ENCODE measurements around the gene GALNT18. TPM values are rescaled to one million over a fixed set of nuclear protein-coding genes. Genes with fewer than 3 reads are reported as not detected.

The GALNT18 gene
- total RNA-seq, 1 donor = 4.7 TPM

DNA sequence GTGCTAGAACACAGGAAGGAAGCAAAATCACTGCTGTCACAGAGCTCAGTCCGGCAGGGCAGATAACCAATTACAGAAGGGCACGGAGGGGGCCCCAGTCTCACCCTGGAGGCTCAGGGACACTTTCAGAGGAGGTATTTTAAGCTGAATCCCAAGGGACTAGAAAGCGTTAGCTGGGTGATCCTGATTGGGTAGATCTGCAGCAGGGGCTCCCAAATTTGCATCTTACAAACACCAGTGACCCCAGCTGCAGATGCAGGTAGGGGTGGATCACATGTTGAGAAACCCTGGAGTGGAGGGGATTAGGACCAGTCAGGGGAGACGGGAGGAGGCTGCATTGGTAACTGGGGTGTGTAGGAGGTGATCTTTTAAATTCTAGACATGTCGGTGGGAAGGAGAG is 360.2 kb downstream of the GALNT18 start:
- no peaks in the 10 kb centered on the region for H3K79me2 ChIP-seq (ENCODE audit: insufficient read depth, low read length)
- H3K36me3 ChIP-seq (ENCODE audit: insufficient read depth, low read length) = no peaks in the 10 kb centered on the region
- no peaks in the 10 kb centered on the region for H3K4me1 ChIP-seq (ENCODE audit: insufficient read depth, low read length)
- peaks cover 14% of the 10 kb centered on the region for H3K27me3 ChIP-seq (ENCODE audit: insufficient read depth, low read length)
- H2AFZ ChIP-seq (ENCODE audit: low read length) = no peak overlapping the region
- TF ChIP-seq, protein P1, sequence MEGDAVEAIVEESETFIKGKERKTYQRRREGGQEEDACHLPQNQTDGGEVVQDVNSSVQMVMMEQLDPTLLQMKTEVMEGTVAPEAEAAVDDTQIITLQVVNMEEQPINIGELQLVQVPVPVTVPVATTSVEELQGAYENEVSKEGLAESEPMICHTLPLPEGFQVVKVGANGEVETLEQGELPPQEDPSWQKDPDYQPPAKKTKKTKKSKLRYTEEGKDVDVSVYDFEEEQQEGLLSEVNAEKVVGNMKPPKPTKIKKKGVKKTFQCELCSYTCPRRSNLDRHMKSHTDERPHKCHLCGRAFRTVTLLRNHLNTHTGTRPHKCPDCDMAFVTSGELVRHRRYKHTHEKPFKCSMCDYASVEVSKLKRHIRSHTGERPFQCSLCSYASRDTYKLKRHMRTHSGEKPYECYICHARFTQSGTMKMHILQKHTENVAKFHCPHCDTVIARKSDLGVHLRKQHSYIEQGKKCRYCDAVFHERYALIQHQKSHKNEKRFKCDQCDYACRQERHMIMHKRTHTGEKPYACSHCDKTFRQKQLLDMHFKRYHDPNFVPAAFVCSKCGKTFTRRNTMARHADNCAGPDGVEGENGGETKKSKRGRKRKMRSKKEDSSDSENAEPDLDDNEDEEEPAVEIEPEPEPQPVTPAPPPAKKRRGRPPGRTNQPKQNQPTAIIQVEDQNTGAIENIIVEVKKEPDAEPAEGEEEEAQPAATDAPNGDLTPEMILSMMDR (IDR thresholded peaks at IDR 0.05; ENCODE audit: extremely low read depth, low read depth, low read length) = no peak
- H3K4me2 ChIP-seq (ENCODE audit: insufficient read depth, low read length) = no peak overlapping the region
- H4K20me1 ChIP-seq (ENCODE audit: insufficient read depth, low read length) = no peaks in the 10 kb centered on the region
- no peak overlapping the region for H3K4me3 ChIP-seq (ENCODE audit: insufficient read depth, low read length)
- DNase-seq (ENCODE audit: insufficient read length, low spot score, missing footprints) = no peak
- no peaks in the 10 kb centered on the region for H3K9me3 ChIP-seq (ENCODE audit: low read depth, low read length)
- no peak overlapping the region for H3K27ac ChIP-seq (ENCODE audit: low read depth, low read length)

DNA sequence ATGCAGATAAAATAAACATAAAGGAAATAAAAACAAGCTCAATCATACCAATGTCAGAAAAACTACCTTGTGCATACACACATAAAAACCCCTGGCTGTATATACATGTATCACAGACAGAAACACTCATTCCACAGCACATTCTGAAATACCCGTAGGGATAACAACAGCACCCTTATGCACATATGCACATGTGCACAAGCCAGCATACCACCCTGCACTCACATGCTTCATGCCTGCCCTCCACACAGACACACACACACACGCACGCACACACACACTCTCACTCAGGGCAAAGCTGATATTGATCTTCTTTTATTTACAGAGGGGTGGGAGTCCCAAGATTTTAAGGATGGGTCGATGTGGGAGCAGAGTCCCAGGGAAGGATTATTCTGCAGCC is 360.9 kb downstream of the GALNT18 start:
- DNase-seq (ENCODE audit: insufficient read length, low spot score, missing footprints) = no peak
- Histone ChIP-seq H3K4me1 (ENCODE audit: insufficient read depth, low read length) (no peaks in the 10 kb centered on the region), H3K27ac (ENCODE audit: low read depth, low read length) (no peak overlapping the region), H3K27me3 (ENCODE audit: insufficient read depth, low read length) (peaks cover 14% of the 10 kb centered on the region), H3K79me2 (ENCODE audit: insufficient read depth, low read length) (no peaks in the 10 kb centered on the region), H3K9me3 (ENCODE audit: low read depth, low read length) (no peaks in the 10 kb centered on the region), H4K20me1 (ENCODE audit: insufficient read depth, low read length) (no peaks in the 10 kb centered on the region), H3K4me3 (ENCODE audit: insufficient read depth, low read length) (no peak overlapping the region), H3K4me2 (ENCODE audit: insufficient read depth, low read length) (no peak overlapping the region), H3K36me3 (ENCODE audit: insufficient read depth, low read length) (no peaks in the 10 kb centered on the region), H2AFZ (ENCODE audit: low read length) (no peak overlapping the region)
- TF ChIP-seq, protein P1 (IDR thresholded peaks at IDR 0.05; ENCODE audit: extremely low read depth, low read depth, low read length) = no peak

DNA sequence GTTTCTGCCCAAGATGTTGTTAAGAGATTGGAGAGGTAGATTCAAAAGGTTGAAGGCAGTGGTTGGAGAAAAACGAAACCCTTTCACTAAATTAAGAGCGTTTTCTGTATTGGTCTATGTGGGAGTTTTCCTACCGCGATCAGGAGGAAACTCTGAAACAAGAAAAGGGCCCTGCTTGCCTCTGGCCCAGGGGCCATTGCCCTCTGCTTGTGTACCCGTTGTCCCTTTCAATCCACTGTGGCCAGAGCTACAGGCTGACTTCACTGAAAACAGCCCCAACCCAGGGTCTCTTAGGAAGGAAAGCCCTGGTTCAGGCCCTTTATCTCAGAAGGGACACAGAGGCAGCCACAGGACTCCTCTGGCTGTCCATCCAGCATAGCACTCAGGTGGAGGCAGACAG is 367.8 kb downstream of the GALNT18 start:
- Histone ChIP-seq H3K4me2 (ENCODE audit: insufficient read depth, low read length) (no peak overlapping the region), H3K9me3 (ENCODE audit: low read depth, low read length) (no peaks in the 10 kb centered on the region), H3K79me2 (ENCODE audit: insufficient read depth, low read length) (no peaks in the 10 kb centered on the region), H4K20me1 (ENCODE audit: insufficient read depth, low read length) (no peaks in the 10 kb centered on the region), H3K4me1 (ENCODE audit: insufficient read depth, low read length) (no peaks in the 10 kb centered on the region), H3K27ac (ENCODE audit: low read depth, low read length) (no peak overlapping the region), H3K27me3 (ENCODE audit: insufficient read depth, low read length) (peaks cover 18% of the 10 kb centered on the region), H3K4me3 (ENCODE audit: insufficient read depth, low read length) (no peak overlapping the region), H2AFZ (ENCODE audit: low read length) (no peak overlapping the region), H3K36me3 (ENCODE audit: insufficient read depth, low read length) (no peaks in the 10 kb centered on the region)
- TF ChIP-seq, protein P1 (IDR thresholded peaks at IDR 0.05; ENCODE audit: extremely low read depth, low read depth, low read length) = no peak
- no peak for DNase-seq (ENCODE audit: insufficient read length, low spot score, missing footprints)

DNA sequence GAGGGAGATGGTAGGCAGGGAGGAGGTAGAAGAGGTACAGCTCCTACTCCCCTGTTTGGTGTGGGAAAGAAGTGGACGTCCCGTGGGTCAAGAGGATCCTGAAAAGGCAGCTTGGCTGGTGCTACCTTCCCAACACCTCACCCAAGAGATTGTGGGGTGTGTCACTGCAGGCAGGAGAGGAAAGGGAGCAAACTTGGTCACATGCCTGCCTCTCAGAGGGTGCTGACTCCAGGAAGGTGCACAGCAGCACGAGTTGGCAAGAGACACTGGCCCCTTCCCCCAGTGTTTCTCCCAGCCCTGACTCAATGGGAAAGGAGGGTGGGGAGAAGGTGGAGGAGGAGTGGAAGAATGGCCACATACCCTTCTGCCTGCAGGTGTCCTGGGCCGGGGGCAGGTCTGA is 368.3 kb downstream of the GALNT18 start:
- H3K4me3 ChIP-seq (ENCODE audit: insufficient read depth, low read length) = no peak overlapping the region
- H3K36me3 ChIP-seq (ENCODE audit: insufficient read depth, low read length) = no peaks in the 10 kb centered on the region
- no peaks in the 10 kb centered on the region for H3K9me3 ChIP-seq (ENCODE audit: low read depth, low read length)
- no peaks in the 10 kb centered on the region for H3K79me2 ChIP-seq (ENCODE audit: insufficient read depth, low read length)
- no peaks in the 10 kb centered on the region for H4K20me1 ChIP-seq (ENCODE audit: insufficient read depth, low read length)
- H2AFZ ChIP-seq (ENCODE audit: low read length) = no peak overlapping the region
- H3K27ac ChIP-seq (ENCODE audit: low read depth, low read length) = no peak overlapping the region
- H3K4me1 ChIP-seq (ENCODE audit: insufficient read depth, low read length) = no peaks in the 10 kb centered on the region
- no peak for DNase-seq (ENCODE audit: insufficient read length, low spot score, missing footprints)
- no peak overlapping the region for H3K4me2 ChIP-seq (ENCODE audit: insufficient read depth, low read length)
- TF ChIP-seq, protein P1 (IDR thresholded peaks at IDR 0.05; ENCODE audit: extremely low read depth, low read depth, low read length) = no peak
- H3K27me3 ChIP-seq (ENCODE audit: insufficient read depth, low read length) = peaks cover 23% of the 10 kb centered on the region

All from osteoblast (primary cell).